ENCODE measurements around the gene GRM3. TPM values are rescaled to one million over a fixed set of nuclear protein-coding genes. Genes with fewer than 3 reads are reported as not detected.

GRM3 gene
- polyA plus RNA-seq, 1 experiment, result not detected

DNA sequence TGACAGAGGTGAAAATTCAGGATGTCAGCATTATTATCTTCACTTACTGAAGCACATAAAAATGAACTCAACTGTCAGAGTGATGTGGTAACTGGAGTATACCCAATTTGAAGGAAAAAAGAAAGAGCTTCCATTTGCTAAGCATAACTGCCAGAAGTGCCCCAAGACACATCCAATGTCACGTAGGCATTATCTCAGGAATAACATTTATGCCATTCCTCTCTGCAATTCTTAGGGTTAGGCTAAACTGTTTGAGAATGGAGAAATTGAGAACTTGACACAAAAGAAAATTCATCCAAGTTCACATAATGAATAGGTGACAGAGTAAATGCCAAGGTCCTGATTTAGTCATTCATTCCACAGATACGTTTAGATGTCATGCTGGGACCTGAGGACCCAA, 148.6 kb downstream of the GRM3 start:
- TF ChIP-seq, protein P1, sequence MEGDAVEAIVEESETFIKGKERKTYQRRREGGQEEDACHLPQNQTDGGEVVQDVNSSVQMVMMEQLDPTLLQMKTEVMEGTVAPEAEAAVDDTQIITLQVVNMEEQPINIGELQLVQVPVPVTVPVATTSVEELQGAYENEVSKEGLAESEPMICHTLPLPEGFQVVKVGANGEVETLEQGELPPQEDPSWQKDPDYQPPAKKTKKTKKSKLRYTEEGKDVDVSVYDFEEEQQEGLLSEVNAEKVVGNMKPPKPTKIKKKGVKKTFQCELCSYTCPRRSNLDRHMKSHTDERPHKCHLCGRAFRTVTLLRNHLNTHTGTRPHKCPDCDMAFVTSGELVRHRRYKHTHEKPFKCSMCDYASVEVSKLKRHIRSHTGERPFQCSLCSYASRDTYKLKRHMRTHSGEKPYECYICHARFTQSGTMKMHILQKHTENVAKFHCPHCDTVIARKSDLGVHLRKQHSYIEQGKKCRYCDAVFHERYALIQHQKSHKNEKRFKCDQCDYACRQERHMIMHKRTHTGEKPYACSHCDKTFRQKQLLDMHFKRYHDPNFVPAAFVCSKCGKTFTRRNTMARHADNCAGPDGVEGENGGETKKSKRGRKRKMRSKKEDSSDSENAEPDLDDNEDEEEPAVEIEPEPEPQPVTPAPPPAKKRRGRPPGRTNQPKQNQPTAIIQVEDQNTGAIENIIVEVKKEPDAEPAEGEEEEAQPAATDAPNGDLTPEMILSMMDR (IDR thresholded peaks at IDR 0.05; ENCODE audit: insufficient read depth, low read depth, low read length), result no peak
- H3K27me3 ChIP-seq (ENCODE audit: control insufficient read depth, insufficient read depth, low read length), result no peaks in the 10 kb centered on the region
- POLR2A ChIA-PET, result no interaction called here
- H3K4me3 ChIP-seq (ENCODE audit: low read depth, low read length), result no peak overlapping the region
- no peaks in the 10 kb centered on the region for H3K36me3 ChIP-seq (ENCODE audit: control insufficient read depth, insufficient read depth, low read length)
- CTCF ChIA-PET, result no interaction called here
- DNase-seq (ENCODE audit: low read depth), result no peak

DNA sequence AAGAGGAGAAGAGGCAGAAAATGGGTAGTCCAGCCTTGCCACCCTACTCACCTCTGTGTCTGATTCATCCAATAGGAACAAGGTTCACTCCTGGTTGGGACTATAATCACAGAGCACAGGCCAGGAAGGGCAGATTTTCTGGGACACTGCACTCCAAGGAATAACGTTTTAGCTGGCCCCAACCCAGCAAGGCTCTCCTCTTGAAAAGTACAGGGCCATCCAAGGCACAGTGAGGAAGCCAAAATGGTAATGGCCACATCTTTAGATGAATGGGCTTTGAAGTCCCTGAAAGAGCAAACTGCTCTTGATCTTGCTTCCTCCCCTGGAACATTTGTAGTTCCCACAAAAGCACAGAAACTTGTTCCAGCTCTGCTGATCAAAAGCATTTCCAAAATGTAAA, 149.4 kb downstream of the GRM3 start:
- CTCF ChIA-PET, result no interaction called here
- TF ChIP-seq, protein P1 (IDR thresholded peaks at IDR 0.05; ENCODE audit: insufficient read depth, low read depth, low read length), result no peak
- H3K4me3 ChIP-seq (ENCODE audit: low read depth, low read length), result no peak overlapping the region
- no peaks in the 10 kb centered on the region for H3K27me3 ChIP-seq (ENCODE audit: control insufficient read depth, insufficient read depth, low read length)
- H3K36me3 ChIP-seq (ENCODE audit: control insufficient read depth, insufficient read depth, low read length), result no peaks in the 10 kb centered on the region
- DNase-seq (ENCODE audit: low read depth), result no peak
- POLR2A ChIA-PET, result no interaction called here

DNA sequence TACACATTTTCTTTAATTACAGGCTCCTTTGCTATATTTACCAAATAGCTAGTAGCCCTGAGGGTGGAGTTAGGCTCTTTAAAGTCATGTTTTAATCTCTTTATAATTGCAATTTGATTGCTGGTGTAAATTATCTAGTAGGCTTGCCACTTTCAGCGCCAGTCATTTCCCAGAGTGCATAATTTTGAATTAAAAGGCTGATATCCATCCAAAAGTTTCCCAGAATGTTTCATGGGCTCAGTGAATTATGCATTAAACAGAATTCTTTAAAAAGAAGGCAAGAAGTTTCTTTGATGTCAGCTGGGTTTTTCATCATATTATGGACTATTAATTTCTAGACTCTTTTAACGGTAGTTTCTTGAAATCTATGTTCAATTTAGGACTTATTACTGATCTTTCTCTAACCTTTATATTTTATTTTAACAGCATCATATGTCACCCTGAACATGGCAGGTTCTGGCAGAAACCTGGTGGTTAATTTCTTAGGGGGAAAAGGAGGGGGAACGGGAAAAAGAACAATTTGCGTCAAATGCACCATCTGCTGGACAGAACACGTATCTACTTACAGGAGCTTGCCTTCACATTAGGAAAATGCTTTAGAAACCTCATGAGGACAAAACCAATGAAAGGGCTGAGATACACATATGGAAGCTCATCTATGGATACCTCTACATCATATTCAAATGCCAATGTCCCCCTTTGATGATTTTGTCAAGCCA, 171.1 kb downstream of the GRM3 start:
- TF ChIP-seq, protein P1 (IDR thresholded peaks at IDR 0.05; ENCODE audit: insufficient read depth, low read depth, low read length), result peak; percentile 28; the same call in 1 of the 2 replicates
- Histone ChIP-seq H3K27me3 (ENCODE audit: control insufficient read depth, insufficient read depth, low read length) (no peaks in the 10 kb centered on the region), H3K36me3 (ENCODE audit: control insufficient read depth, insufficient read depth, low read length) (no peaks in the 10 kb centered on the region), H3K4me3 (ENCODE audit: low read depth, low read length) (no peak overlapping the region)
- POLR2A ChIA-PET, result no interaction called here
- CTCF ChIA-PET, result interaction anchor here (1.1 to 1.7 kb wide), 2 partner anchors 11 to 90 kb away, joined by 3 read pairs; no protein-coding TSS in a partner anchor
- no peak for DNase-seq (ENCODE audit: low read depth)

DNA sequence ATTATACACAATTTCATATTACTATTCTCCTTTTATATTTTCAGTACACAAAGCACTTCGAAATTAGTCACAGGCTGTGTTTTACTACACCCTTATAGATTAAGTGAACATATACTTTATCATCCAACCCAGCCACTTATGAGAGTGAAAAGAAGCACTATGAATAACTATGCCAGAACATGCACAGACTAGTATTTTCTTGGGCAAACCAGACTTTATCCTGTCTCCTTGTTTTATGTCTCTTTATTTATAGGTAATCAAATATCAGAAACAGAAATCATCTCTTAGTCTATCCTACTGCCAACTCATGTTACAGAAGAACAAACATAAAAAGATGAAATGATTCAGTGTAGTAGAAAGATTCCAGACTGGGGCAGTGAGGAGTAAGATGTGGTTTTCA, 171.8 kb downstream of the GRM3 start:
- ChIA-PET POLR2A (no interaction called here), CTCF (interaction anchor here (1.1 kb wide), 1 partner anchor 10 kb away, joined by 3 read pairs; no protein-coding TSS in a partner anchor)
- no peak for DNase-seq (ENCODE audit: low read depth)
- H3K27me3 ChIP-seq (ENCODE audit: control insufficient read depth, insufficient read depth, low read length), result no peaks in the 10 kb centered on the region
- H3K4me3 ChIP-seq (ENCODE audit: low read depth, low read length), result no peak overlapping the region
- TF ChIP-seq, protein P1 (IDR thresholded peaks at IDR 0.05; ENCODE audit: insufficient read depth, low read depth, low read length), result no peak
- no peaks in the 10 kb centered on the region for H3K36me3 ChIP-seq (ENCODE audit: control insufficient read depth, insufficient read depth, low read length)

DNA sequence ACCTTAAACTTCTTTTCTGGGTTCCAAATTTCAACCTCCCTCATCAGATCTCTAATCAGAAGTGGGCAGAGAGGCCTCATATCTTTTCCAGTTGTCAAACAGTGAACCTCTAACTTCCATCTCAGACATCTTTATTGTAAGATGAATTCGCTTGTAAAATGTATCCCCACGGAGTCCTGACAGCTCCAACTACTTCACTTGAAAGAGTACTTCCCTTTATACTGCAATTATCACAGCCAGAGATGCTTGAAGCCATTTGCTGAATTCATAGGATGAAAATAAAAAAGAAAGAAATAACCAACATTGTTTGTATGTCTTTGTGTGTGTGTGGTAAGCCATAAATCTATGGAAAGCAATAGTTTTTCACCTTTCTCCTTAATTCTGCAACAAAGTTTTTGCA, 175.2 kb downstream of the GRM3 start:
- CTCF ChIA-PET, result no interaction called here
- DNase-seq (ENCODE audit: low read depth), result no peak
- no peaks in the 10 kb centered on the region for H3K27me3 ChIP-seq (ENCODE audit: control insufficient read depth, insufficient read depth, low read length)
- no peaks in the 10 kb centered on the region for H3K36me3 ChIP-seq (ENCODE audit: control insufficient read depth, insufficient read depth, low read length)
- POLR2A ChIA-PET, result no interaction called here
- H3K4me3 ChIP-seq (ENCODE audit: low read depth, low read length), result no peak overlapping the region
- TF ChIP-seq, protein P1 (IDR thresholded peaks at IDR 0.05; ENCODE audit: insufficient read depth, low read depth, low read length), result no peak
